GM18870 (cell line): Measurements from ENCODE around the gene SPTA1.

Experiments used
- ATAC-seq: cut with Tn5 transposase; IDR thresholded peaks from one replicate; pipeline ENCODE4 v1.9.1; 2021; ENCODE audit warnings: moderate library complexity; ENCODE audit not compliant: unreplicated experiment

Gene SPTA1

GRCh38 chr1:158687037-158687436 lies 522 bp upstream of the SPTA1 start:
- ATAC-seq, result no peak

GRCh38 chr1:158685085-158685484 lies 1.4 kb downstream of the SPTA1 start:
- no peak for ATAC-seq

- ATAC-seq, result no peak
Measured at GRCh38 chr1:158681606-158682005, 4.9 kb downstream of the SPTA1 start.

GRCh38 chr1:158679289-158679688 lies 7.2 kb downstream of the SPTA1 start:
- no peak for ATAC-seq

GRCh38 chr1:158675563-158676323 lies 10.8 kb downstream of the SPTA1 start:
- ATAC-seq, result no peak

GRCh38 chr1:158674302-158674701 lies 12.2 kb downstream of the SPTA1 start:
- no peak for ATAC-seq

GRCh38 chr1:158666037-158666436 lies 20.5 kb downstream of the SPTA1 start:
- ATAC-seq, result no peak

- no peak for ATAC-seq
Measured at GRCh38 chr1:158654571-158654970, 31.9 kb downstream of the SPTA1 start.

- no peak for ATAC-seq
Measured at GRCh38 chr1:158654086-158654485, 32.4 kb downstream of the SPTA1 start.

- ATAC-seq, result no peak
Measured at GRCh38 chr1:158652721-158653334, 33.7 kb downstream of the SPTA1 start.

GRCh38 chr1:158649052-158649451 lies 37.5 kb downstream of the SPTA1 start:
- no peak for ATAC-seq

- ATAC-seq, result no peak
Measured at GRCh38 chr1:158646465-158646864, 40.0 kb downstream of the SPTA1 start.

GRCh38 chr1:158644449-158644848 lies 42.1 kb downstream of the SPTA1 start:
- no peak for ATAC-seq

GRCh38 chr1:158638904-158639303 lies 47.6 kb downstream of the SPTA1 start:
- no peak for ATAC-seq

GRCh38 chr1:158638146-158638545 lies 48.4 kb downstream of the SPTA1 start:
- no peak for ATAC-seq

- ATAC-seq, result no peak
Measured at GRCh38 chr1:158613764-158614163, 72.8 kb downstream of the SPTA1 start.

- no peak for ATAC-seq
Measured at GRCh38 chr1:158611916-158612315, 74.6 kb downstream of the SPTA1 start.

- ATAC-seq, result no peak
Measured at GRCh38 chr1:158607296-158607695, 79.2 kb downstream of the SPTA1 start.

GRCh38 chr1:158604968-158605367 lies 81.5 kb downstream of the SPTA1 start, which contains the start of gene OR10Z1:
Gene OR10Z1, plus strand, starts transcription at chr1:158605268. Its CDS starts 1,171 bp downstream, at chr1:158606439.
- no peak for ATAC-seq

- ATAC-seq, result no peak
Measured at GRCh38 chr1:158600735-158601134, 85.8 kb downstream of the SPTA1 start.

GRCh38 chr1:158586942-158587341 lies 99.6 kb downstream of the SPTA1 start:
- ATAC-seq, result no peak

GRCh38 chr1:158583962-158584361 lies 102.6 kb downstream of the SPTA1 start:
- no peak for ATAC-seq
